CD4-positive, alpha-beta T cell treated with Interleukin-10 for 1 hour (primary cell): Measurements from ENCODE around the gene TBC1D21.

Experiments used
- DNase-seq: peaks from one replicate; pipeline ENCODE4 v3.0.0-alpha.2; 2020

The TBC1D21 gene

GRCh38 chr15:73912030-73912596 is 38.7 kb downstream of the TBC1D21 start:
- DNase-seq = no peak

GRCh38 chr15:73914145-73914544 is 40.8 kb downstream of the TBC1D21 start:
- no peak for DNase-seq

- no peak for DNase-seq
Observed at GRCh38 chr15:73915082-73915481, 41.7 kb downstream of the TBC1D21 start.

- DNase-seq = no peak
Observed at GRCh38 chr15:73918784-73919183, 45.4 kb downstream of the TBC1D21 start.

GRCh38 chr15:73919706-73920105 is 46.3 kb downstream of the TBC1D21 start:
- no peak for DNase-seq

GRCh38 chr15:73921254-73921925 is 48.0 kb downstream of the TBC1D21 start:
- no peak for DNase-seq

- DNase-seq = no peak
Observed at GRCh38 chr15:73922186-73923151, 49.1 kb downstream of the TBC1D21 start.

GRCh38 chr15:73923156-73923487 is 49.8 kb downstream of the TBC1D21 start:
- no peak for DNase-seq

GRCh38 chr15:73923488-73924164 is 50.3 kb downstream of the TBC1D21 start:
- DNase-seq = no peak

GRCh38 chr15:73924171-73924921 is 51.0 kb downstream of the TBC1D21 start:
- peak; percentile 29 for DNase-seq

- no peak for DNase-seq
Observed at GRCh38 chr15:73925848-73926218, 52.5 kb downstream of the TBC1D21 start.

GRCh38 chr15:73926219-73927002 is 53.0 kb downstream of the TBC1D21 start, which contains the start of gene LOXL1:
TSS of gene LOXL1 (plus strand) at chr15:73926462. CDS start at chr15:73926784, 322 bp downstream.
- no peak for DNase-seq

GRCh38 chr15:73927003-73927475 is 53.7 kb downstream of the TBC1D21 start:
- peak; percentile 48 for DNase-seq

- DNase-seq = peak; percentile 79
Observed at GRCh38 chr15:73927476-73928240, 54.3 kb downstream of the TBC1D21 start.

- no peak for DNase-seq
Observed at GRCh38 chr15:73928241-73928579, 54.8 kb downstream of the TBC1D21 start.

- no peak for DNase-seq
Observed at GRCh38 chr15:73928971-73929627, 55.7 kb downstream of the TBC1D21 start.

- DNase-seq = no peak
Observed at GRCh38 chr15:73930371-73930770, 57.0 kb downstream of the TBC1D21 start.

- no peak for DNase-seq
Observed at GRCh38 chr15:73930790-73931281, 57.5 kb downstream of the TBC1D21 start.

GRCh38 chr15:73931441-73931840 is 58.1 kb downstream of the TBC1D21 start:
- no peak for DNase-seq
